GM18505 (cell line): Measurements from ENCODE around the gene KRT27.

Source experiments
- ATAC-seq: cut with Tn5 transposase; IDR thresholded peaks from one replicate; pipeline ENCODE4 v1.9.1; 2021; ENCODE audit not compliant: unreplicated experiment
- POLR2A ChIP-seq: IDR thresholded peaks from 4 replicates; pipeline ENCODE4 v1.6.1; 2011; ENCODE audit warnings: borderline replicate concordance; ENCODE audit not compliant: insufficient read depth, insufficient read length; ENCODE audit errors: extremely low read depth

KRT27 gene

GRCh38 chr17:40782450-40782849 lies at the start of gene KRT27:
KRT27 (minus strand) TSS chr17:40782550; CDS start chr17:40782493, 57 bp downstream.
- ATAC-seq, result no peak
- TF ChIP-seq POLR2A, result no peak

- no peak for TF ChIP-seq POLR2A
- no peak for ATAC-seq
These were observed 47.9 kb upstream of the KRT27 start for GRCh38 chr17:40830085-40830776.

GRCh38 chr17:40828454-40829044 lies 46.2 kb upstream of the KRT27 start:
- TF ChIP-seq POLR2A, result no peak
- no peak for ATAC-seq

- no peak for TF ChIP-seq POLR2A
- no peak for ATAC-seq
These were observed 45.5 kb upstream of the KRT27 start for GRCh38 chr17:40827746-40828453.

GRCh38 chr17:40825599-40825998 lies 43.2 kb upstream of the KRT27 start:
- ATAC-seq, result no peak
- no peak for TF ChIP-seq POLR2A

- ATAC-seq, result no peak
These were observed 41.9 kb upstream of the KRT27 start for GRCh38 chr17:40824015-40824832.

GRCh38 chr17:40822132-40822812 lies 39.9 kb upstream of the KRT27 start, which contains the start of gene KRT10:
KRT10 (minus strand) TSS chr17:40822614; CDS start chr17:40822585, 29 bp downstream.
- no peak for ATAC-seq
- TF ChIP-seq POLR2A, result no peak

More at GRCh38 chr17:40824015-40824832, 41.9 kb upstream of the KRT27 start:
- no peak for TF ChIP-seq POLR2A

GRCh38 chr17:40821536-40821935 lies 39.2 kb upstream of the KRT27 start:
- no peak for ATAC-seq
- no peak for TF ChIP-seq POLR2A

GRCh38 chr17:40820228-40820838 lies 38.0 kb upstream of the KRT27 start:
- ATAC-seq, result no peak

GRCh38 chr17:40819528-40820125 lies 37.3 kb upstream of the KRT27 start:
- no peak for ATAC-seq
- no peak for TF ChIP-seq POLR2A

More at GRCh38 chr17:40820228-40820838, 38.0 kb upstream of the KRT27 start:
- TF ChIP-seq POLR2A, result no peak

GRCh38 chr17:40818733-40819527 lies 36.6 kb upstream of the KRT27 start:
- peak; percentile 78 for ATAC-seq
- peak; percentile 72 for TF ChIP-seq POLR2A
